Activated CD8-positive, alpha-beta memory T cell treated with anti-CD3 and anti-CD28 coated beads for 24 hours (primary cell): Measurements from ENCODE around the gene ZFYVE21.

Source experiments
- DNase-seq: peaks from one replicate; pipeline ENCODE4 v3.0.0-alpha.2; 2020

The ZFYVE21 gene

DNA sequence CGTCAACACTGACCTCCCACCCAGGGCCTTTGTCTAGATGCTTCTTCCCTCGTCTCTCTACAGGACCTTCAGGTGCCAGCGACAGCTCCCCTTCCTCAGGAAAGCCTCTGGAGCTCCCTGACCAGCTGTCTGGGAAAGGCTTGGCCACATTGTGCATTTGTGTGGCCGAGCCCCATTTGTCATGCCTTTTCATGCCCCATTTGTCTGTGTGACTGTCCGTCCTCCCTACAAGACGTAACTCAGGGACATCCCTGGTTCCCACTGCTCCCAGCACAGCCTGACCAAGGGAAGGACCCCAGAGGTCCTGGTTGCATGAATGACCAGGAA, 23.8 kb downstream of the ZFYVE21 start:
- DNase-seq, result no peak

DNA sequence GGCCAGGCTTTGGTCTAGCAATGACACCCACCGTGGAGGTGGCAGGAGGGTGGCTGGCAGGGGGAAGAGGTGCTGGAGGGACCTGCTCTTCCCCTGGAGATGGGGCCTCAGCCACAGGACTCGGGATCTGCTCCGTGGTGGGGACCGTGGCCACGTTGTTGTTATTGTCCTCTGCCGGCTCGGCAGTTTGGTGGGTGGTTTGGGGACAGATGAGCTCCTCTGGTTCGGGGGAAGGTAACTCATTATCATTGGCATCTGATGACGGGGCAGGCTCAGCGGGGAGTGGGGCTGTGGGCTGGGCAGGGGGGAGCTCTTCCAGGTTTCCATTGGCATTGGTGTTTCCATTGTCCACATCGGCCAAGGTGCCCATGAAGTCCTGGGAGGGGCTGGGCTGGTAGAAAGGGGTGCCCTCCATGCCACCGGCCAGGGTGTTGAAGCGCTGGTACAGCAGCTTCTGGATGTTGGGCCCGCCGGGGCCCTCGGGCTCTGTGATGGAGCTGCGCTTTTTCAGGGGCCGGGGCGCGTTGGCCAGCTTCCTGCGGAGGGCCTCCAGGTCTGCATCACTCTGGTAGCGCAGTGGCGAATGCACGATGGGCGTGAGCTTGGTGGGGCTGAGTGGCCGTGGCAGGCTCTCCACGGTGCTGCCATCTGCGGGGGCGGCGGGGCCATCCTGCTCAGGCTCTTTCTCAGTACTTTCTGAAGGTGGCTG, 24.3 kb downstream of the ZFYVE21 start:
- no peak for DNase-seq

DNA sequence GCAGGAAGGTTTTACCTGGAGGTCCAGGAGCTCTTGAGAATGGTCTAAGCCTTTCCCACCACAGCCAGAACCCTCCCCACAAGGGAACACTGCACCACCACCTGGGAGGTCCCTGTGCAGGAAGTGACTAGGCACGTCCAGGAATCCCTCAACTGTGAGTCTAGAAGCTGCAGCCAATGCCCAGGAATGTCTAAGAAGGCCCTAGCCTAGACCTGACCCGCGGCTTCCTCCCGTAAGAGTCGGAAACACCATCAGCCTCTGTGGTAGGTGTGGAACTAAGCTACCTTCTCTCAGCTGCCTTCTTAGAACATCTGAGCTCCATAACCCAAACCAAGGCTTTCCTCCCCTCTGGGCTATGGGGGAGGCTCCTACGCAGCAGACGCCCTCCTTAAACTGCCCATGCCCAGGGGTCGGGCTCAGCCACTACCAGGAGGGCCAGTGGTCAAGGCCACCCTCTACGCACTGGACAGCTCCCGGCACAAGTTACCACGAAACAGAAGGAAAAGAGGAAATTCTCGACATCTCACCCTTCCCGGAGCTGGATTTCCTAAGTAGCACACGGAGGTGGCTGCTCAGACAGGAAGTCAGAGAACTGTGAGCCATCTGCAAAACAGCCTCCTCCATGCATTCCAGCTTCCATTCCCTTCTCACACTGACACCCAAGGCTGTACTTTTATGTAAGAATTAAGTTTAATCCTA, 25.5 kb downstream of the ZFYVE21 start:
- no peak for DNase-seq

DNA sequence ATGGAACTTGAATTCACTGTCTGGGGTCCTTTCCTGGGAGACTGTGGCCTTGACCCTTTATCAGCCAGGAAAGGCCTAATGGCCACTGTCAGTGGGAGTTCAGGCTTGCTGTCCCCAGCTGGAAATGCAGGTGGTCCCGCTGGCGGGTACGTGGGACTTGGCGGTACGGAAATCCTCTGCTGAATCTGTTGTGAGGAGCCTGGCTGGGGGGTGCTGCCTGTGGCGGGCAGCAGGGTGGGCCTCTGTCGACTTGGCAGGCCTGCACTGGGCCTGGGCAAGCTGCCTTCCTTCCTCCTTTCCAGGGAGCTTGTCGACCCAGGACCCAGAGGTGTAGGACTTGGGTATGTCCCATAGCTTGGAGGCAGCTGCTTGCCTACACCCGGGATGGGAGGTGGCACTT, 26.3 kb downstream of the ZFYVE21 start:
- DNase-seq, result no peak

DNA sequence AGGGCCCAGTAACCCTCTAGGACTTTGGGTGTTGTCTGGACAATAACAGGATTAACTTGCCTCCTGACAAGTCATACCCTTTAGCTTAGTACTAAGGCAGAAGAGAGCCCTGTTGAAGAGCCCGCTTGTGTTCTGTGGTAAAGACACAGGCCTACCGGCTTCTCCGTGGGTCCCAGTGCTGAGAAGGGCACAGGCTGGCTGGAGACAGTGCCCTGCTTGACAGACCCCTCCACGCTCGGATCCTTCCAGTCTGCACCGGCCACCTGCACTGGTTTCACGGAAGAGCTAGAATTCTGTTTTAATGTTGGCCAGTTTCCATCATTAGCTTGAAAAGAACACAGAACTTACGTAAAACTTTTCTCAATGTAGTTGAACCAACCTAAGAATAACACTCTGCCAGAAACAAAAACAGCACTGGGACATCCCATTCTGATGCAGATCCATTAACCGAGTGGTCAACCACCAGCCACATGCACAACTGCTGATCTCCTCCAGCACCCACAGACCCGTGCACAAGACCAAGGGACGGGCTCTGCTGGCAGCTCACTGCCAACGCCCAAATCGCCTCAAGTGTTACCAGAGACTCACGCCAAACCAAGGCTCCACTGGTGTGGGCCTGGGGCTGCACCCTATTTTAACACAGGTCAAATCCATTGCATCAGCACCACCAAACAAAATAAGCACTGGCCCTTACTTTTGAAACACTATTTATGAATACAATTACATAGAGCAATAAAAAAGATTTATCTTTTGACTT, 27.1 kb downstream of the ZFYVE21 start:
- no peak for DNase-seq

DNA sequence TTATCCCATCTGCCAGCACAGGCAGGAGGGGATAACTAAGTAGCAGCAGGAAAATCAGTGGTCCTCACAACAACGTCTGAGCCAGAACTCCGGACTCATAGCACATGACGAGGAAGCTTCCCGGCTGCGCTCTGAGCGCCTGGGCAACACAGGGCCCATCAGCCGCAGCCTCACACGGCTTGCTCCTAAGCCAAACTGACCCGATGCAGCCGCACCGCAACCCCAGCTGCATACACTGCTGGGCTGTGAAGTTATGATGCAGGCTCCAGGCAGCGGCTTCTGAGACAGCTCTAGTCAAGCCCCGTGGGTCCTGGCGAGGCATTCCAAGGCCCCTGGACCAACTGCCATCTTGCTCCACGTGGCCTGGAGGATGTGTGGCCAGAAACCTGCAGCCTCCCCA, 28.1 kb downstream of the ZFYVE21 start:
- DNase-seq, result no peak

DNA sequence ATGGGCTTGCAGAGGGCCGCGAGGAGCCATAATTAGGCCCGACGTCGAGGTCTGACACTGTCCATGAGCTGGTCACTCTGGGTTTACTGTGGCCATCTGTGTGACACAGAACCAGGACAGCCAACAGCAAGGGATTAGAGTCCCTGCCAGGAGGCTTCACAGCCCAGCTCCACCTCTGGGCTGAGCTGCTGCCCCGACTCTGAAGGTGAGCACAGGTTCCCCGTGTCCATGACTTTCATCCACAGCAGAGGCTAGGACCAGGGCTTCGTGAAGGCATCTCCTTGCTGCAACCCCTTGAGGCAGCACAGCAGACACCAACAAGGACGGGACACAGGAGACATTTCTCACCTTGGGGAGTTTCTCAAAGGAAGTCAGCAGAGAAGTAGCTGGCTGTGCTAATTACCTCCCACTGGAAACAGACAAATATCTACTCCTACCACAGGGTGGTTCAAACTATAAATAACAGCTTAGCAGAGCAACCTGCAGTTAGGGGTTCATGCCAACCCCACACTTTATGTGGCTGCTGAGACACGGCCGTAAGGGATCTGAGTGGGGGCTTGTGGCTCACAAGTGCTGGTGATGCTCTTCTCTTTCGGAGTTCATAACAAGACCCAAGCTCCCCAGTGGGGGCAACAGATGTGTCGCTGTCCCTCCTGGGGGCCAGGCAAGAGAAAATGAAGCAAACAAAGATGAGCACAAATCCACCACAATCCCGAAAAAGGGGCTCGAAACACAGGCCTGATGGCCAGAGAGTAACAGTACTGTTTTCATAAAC, 29.2 kb downstream of the ZFYVE21 start:
- no peak for DNase-seq

DNA sequence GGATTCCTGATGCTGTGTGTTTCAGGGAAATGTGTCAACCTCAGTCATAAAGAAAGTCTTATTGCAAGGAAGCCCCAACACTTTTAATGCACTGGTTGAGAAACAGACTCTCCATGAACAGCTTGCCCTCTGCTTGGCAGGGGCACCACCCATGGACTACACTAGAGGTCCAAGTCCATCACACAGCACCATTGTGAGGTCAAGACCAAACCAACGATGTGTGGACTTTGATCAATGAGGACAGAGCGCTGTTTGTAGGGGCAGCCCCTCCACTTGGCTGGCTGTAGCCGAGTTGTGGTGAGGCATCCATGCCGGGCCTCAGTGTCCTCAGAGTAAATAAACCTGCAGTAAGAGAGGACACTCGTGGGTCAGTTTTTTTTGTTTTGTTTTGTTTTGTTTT, 29.8 kb downstream of the ZFYVE21 start:
- DNase-seq, result no peak

DNA sequence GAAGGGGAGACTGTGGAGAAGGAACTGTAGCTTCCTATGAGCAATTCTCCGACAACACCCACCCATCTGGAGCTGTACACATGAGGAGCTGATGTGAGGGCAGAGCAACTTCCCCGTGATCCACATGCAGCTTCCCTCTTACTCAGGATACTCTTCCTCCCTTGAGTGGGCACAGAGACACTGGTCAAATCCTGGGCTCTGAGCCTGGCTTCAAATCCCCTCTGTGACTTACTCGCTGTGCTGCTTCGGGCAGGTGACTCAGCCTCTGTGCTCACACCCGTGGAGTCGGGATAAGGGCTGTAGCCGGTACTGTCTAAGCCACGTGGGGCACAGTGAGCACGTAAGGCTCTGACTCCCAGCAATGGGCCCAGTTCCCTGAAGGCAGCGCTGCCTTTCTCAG, 31.1 kb downstream of the ZFYVE21 start:
- DNase-seq, result no peak

DNA sequence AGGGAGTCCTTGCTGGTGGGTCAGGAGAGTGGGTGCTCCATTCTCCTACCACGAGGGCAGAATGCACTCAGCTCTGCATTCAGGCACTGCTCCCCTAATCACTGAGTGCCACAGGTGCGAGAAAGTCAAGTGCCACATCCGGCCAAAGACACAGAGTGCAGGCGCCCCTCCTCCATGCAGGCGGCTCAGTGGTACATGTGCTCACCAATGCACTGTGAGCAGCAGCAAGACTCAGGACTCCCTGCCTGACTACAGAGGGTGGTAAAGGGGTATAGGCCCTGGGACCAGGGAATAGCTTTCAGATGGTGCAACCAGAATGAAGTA, 32.9 kb downstream of the ZFYVE21 start:
- peak; percentile 80 for DNase-seq

DNA sequence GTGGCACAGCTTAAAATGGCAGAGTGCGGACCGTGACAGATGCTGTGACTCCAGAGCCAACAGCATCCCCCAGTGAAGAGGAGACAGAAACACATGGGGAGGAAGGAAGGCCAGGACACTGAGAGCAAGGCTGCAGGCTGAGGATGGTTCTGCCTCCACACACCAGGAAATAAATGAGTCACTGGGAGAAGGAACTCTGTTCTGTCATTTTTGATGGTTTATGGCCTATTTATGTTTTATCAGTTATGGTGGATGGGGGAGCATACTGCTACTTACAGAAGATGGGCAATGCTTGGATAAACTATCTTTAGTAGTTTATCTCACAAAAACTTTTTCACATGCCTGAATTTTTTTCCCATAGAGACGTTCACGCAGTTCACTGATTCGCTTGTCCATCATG, 33.8 kb downstream of the ZFYVE21 start:
- DNase-seq, result no peak

DNA sequence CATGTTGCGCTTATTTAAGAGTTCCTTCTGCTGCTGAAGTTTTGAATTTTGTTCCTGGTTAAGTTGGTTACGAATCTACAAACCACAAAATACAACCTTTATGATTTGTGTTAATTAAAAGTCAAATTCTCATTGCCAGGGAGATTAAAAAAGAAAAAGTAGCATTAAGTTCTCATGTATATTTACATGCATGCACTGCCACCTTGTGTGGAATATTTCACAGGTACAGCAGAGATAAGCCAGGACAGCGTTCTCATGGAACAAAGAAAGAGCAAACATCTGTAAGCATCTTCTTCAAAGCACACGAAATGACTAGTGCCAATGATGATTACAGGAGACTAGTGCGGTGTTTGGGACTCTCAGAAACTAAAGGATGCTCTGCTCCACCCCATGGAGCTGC, 34.2 kb downstream of the ZFYVE21 start:
- no peak for DNase-seq

DNA sequence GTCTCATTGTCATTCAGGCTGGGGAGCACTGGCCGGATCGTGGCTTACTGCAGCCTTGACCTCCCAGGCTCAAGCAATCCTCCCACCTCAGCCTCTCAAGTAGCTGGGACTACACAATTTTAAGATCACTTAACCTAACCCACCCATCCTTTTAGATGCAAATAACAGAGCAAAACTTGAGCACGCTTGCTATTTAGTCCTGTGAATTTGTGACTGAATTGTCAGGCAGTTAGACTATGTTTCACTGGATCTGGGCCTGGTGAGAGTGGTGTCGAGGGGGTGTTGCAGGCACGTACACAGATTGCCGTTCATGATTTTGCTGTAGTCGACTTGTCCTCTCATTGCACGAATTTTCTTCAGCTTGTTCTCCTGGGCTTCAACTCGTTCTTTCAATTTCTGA, 38.2 kb downstream of the ZFYVE21 start:
- DNase-seq, result no peak

DNA sequence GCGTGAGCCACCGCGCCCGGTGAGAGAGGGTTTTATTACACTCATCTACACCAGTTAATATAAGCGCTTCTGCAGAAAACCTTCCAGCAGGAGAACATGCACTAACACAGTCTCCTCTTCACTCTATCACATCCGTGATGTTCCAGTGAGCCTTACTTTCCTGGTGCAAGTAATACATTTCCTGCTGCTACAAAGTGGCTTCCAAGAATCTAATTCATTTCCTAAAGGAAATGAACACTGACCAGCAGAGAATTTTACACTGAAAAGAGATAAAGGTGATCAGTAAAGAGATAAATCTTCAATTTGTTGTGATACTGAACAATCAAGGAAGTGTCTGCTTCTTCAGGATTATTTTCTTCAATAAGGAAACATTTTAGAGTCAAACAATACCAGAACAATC, 39.5 kb downstream of the ZFYVE21 start:
- no peak for DNase-seq

DNA sequence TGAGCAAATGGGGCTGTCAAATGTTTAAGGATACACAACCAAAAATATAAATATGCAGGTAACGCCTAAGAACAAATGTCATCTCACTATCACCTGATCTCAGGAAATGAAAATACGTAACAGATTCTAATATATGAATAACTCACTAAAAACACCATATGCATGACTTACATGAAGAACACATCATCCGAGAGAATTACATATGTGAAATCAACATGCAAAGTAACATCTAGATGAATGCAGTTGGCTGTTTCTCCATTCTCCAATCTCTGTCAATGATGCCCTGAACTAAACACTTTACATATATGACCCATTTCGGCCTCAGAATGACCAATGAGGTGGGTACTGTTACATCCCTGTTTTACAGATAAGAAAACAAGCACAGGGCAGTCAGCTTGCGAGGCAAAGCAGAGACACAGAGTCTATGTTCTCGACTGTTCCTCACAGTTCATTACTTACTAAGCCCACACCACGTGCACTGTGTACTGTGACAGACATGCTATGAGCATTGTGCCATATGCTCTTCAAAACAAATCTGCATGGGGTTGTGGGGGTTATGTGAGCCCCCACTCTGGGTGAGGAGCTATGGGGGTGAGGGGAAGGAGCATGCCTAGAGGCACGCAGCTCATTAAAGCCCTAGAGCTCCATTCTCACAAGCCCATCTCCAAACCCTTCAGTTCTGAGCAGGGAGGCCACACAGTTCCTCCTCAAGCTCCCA, 42.6 kb downstream of the ZFYVE21 start:
- no peak for DNase-seq

DNA sequence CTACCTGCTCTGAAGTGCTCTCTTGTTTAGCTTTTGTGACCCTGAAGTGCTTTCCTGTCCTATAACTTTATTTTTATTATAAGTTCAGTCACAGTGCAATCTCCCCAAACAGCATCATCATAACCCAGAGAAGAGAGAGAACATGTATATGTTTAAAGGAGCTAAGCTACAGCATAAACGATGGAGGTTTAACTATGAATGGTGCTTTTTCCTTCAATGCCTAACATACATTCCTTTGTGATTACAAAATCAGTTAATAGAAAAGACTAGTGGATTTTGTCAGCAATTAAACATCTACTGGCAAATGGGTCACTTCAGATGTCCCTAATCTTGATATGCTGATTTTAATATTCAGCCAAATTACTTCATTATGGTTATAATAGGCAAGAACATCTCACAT, 46.4 kb downstream of the ZFYVE21 start:
- no peak for DNase-seq

DNA sequence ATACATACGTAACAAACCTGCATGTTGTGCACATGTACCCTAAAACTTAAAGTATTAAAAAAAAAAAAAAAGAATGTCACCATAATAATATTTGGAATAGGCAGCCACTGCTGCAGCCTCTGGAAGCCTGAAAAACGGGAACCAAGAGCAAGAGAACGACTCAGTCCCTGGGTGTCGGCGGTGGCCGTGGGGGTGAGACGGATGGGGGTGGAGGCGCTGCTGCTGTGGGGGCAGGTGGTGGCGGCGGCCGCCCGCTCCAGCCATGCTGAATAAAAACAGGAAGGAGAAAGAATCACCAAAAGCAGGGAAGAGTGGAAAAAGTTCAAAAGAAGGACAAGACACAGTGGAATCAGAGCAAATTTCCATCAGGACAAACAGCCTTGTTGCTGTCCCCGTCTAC, 46.9 kb downstream of the ZFYVE21 start:
- DNase-seq, result no peak

DNA sequence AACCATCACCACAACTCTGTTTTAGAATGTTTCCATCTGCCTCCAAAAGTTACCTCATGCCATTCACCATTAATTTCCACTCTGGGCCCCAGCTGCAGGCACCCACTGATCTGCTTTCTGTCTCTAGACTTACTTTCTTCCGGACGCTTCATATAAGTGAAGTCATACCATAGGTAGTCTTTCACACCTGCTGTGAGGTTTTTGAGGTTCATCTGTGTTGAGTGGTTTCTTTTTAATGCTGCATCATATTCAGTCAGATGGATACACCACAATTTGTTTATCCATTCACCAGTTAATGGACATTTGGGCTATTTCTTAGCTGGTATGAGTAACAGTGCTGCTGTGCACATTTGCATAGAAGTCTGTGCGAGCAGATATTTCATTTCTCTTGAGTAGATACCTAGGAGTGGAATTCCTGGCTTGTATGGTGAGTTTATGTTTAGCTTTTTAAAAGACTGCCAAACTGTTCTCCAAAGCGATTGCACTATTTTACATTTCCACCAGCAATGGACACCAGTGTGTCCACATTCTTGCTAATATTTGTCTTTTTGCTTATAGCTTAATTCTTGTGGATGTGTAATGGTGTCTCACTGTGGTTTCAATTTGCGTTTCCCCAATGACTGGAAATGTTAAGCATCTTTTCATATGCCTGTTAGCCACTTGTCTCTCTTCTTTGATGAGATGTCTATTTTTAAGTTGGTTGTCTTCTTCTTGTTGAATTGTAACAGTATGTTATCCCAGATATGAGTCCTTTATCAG, 48.3 kb downstream of the ZFYVE21 start:
- DNase-seq, result no peak

DNA sequence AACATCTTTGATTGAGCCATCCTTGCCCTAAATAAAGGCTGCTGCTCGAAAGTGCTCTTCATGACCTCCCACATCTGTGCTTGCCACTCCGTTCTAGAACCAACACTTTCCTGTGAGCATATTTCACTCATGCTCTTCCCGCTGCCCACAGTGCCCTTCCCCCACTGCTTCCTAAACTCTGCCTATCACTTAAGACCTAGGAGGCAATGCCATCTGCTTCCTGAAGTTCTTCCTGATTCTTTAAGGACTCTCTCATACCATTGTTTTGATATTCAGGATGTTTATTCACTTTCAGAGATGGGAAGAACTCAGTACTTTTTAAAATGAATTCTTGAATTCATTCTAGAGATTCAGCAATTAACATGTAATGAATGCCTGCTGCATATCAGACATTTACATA, 49.9 kb downstream of the ZFYVE21 start:
- DNase-seq, result no peak

DNA sequence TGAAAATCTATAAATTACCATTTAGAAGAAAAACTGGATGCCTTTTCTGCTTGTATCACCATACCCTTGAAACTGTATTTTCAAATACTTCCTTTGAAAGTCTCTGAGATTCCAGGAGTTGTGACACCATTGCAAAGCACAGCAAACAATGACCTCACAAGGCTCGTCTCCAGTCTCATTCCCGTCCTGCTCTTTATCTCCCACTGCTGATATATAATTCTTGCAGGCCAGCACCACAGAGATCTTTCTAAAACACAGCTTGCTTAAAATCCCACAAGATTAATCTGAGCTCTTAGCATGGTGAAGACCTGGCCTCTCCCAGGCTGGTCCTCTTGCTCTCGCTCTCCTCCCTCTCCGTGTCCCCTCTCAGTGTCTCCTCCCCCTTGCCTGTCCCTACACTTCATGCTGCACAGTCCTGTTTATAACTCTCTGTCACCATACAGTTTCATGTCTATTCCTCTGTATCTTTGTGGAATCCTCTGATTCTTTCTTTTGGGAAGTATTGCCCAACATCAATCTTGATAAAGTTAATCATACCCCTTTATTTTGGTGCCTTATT, 51.8 kb downstream of the ZFYVE21 start:
- no peak for DNase-seq

DNA sequence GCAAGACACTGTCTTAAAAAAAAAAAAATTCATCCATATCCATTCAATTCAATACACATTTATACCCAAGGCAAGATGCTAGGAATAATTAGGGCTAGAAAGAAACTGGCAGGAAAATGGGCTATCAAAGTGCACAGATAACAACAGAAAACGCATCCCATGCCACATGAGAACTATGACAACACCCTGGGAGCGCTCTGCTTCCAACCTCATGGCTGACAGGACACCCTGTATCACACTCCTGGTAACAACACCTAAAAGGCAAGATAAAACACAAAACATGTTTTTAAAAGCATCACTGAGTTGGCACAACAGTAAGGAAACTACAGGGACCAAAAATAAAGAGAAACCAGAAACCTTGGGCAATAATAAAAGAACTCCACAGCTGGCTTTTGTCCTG, 54.9 kb downstream of the ZFYVE21 start:
- no peak for DNase-seq

DNA sequence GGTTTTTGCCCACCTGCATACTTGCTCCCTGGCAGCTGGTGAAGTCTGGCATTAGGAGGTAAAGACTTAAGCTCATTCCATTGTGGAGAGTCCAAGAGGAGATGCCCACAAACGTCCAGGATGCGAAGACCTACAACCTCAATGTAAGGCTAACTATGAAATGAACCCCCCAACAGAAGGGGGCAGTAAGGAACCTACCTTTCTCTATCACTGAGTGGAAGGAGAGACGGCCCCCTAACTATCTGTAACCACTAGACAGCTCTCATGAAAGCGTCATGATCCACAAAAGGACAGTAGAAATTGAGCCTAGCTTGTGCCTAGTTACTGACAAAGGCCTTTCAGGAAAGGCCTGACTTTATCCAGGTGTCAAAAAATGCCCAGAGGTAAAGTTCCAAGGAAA, 55.3 kb downstream of the ZFYVE21 start:
- DNase-seq, result no peak
